ENCODE data around the gene RRM1. TPM values are rescaled to one million over a fixed set of nuclear protein-coding genes. Genes with fewer than 3 reads are reported as not detected.

Gene RRM1
- total and polyA plus RNA-seq, 9 of the 15 experiments (the other 6 are each of a cell fraction or from before 2014, with no cell fraction given), result 113 to 270 (median 163) TPM

DNA sequence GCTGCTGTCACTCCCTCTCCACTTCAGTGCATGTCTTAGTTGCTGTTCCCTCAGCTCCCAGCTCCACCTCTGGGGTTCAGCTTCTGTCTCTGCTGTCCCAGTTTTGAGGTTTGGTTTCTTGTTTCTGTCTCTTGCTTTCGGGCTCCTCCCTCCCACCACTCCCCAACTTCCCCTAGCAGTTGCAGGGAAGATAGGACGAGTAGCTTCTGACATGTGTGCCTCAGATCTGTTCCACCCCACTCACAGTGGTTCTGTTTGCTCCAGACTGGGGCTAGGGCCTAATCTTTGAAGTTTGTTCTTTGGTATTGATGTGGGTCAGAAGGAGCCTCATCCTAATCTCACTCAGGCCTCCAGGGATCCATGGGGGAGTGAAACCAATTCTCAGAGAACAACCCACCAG is 2.6 kb upstream of the RRM1 start (continued):
- peak; percentile 52; the same call in 1 of the 2 replicates for TF ChIP-seq ZBTB40 (IDR thresholded peaks at IDR 0.05)
- no peak for TF ChIP-seq ZBTB40 (CRISPR knock-in tag; IDR thresholded peaks at IDR 0.05)
- TF ChIP-seq ZNF175 (CRISPR knock-in tag; IDR thresholded peaks at IDR 0.05; ENCODE audit: low read depth), result no peak
- peak in 2 of 3 experiments; percentile 30 to 94; a peak in 2 of 6 replicates for TF ChIP-seq ZBTB11 (CRISPR knock-in tag; IDR thresholded peaks at IDR 0.05)
- no peak for TF ChIP-seq MCM7 (IDR thresholded peaks at IDR 0.05)
- TF ChIP-seq, protein P1, sequence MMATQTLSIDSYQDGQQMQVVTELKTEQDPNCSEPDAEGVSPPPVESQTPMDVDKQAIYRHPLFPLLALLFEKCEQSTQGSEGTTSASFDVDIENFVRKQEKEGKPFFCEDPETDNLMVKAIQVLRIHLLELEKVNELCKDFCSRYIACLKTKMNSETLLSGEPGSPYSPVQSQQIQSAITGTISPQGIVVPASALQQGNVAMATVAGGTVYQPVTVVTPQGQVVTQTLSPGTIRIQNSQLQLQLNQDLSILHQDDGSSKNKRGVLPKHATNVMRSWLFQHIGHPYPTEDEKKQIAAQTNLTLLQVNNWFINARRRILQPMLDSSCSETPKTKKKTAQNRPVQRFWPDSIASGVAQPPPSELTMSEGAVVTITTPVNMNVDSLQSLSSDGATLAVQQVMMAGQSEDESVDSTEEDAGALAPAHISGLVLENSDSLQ (IDR thresholded peaks at IDR 0.05), result peak; percentile 40; the same call in 1 of the 2 replicates
- no peak for TF ChIP-seq ZNF274 (IDR thresholded peaks at IDR 0.05; ENCODE audit: borderline replicate concordance, low read depth, low read length)
- TF ChIP-seq GABPB1 (CRISPR knock-in tag; IDR thresholded peaks at IDR 0.05), result peak; percentile 48; the same call in 1 of the 2 replicates
- 0 out of 2 replicates have a peak, but pooled peaks have one; percentile 5 for TF ChIP-seq POLR2AphosphoS2 (IDR thresholded peaks at IDR 0.05; ENCODE audit: low read length)
